ENCODE data around the gene DNAJB9.

- no peak for TF ChIP-seq CTCF (optimal IDR thresholded peaks at IDR 0.05 in 1 of 3, IDR thresholded peaks at IDR 0.05 in 1 of 3, conservative IDR thresholded peaks at IDR 0.05 in 1 of 3; ENCODE audit: extremely low read depth in 1 of 3, insufficient read depth in 2 of 3, low read length in 3 of 3)
- TF ChIP-seq EZH2 (IDR thresholded peaks at IDR 0.05; ENCODE audit: low read length): no peak
Measured at GRCh38 chr7:108525985-108526767, 43.5 kb upstream of the DNAJB9 start, which contains the start of gene PNPLA8.
